CD4-positive, alpha-beta T cell treated with Interleukin-4 for 1 hour (primary cell): ENCODE results near the gene POLR1H.

Source experiments
- DNase-seq, 2 donors: peaks; one replicate each; pipeline ENCODE4 v3.0.0-alpha.2; 2020 to 2022

The POLR1H gene

DNA sequence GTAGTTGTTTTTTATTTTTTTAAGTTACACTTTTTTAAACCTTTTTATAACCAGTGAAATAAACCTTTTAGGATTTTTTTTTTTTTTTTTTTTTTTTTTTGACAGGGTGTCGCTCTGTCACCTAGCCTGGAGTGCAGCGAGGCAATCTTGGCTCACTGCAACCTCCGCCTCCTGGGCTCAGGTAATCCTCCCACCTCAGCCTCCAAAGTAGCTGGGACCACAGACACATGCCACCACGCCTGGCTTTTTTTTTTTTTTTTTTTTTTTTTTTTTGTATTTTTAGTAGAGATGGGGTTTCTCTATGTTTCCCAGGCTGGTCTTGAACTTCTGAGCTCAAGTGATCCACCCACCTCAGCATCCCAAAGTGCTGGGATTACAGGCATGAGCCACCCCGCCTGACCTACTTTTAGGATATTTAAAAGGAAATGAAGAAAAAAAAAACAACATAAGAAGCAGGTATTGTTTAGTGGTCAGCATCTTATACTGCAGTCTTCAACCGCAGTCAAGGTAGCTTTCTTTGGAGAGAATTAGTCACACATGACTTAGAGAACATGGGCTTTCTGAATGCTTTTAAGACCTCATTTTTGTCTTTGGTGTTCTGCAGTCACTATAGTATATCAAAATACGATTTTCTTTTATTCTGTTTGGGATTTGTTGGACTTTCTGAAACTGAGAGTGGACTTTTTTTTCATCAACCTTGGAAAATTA is 1.6 kb downstream of the POLR1H start:
- DNase-seq, result peak in 1 of 2 donors; percentile 51

DNA sequence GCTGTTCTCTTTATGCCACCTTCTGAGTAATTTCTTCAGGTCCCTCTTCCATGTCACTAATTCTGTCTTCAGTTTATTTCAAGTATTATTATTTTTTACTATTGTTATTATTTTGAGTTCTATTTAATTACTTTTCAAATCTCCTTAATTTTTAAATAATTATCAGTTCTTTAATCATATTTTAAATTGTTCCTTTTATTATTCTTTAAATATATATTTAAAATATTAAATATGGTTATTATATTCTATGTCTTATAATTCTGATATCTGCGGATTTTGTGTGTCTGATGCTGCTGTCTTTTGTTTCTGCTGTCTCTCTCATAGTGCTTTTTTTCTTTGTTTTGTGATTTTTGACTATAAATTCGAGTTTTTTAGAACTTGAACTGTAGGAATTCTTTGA is 2.2 kb downstream of the POLR1H start:
- no peak for DNase-seq

DNA sequence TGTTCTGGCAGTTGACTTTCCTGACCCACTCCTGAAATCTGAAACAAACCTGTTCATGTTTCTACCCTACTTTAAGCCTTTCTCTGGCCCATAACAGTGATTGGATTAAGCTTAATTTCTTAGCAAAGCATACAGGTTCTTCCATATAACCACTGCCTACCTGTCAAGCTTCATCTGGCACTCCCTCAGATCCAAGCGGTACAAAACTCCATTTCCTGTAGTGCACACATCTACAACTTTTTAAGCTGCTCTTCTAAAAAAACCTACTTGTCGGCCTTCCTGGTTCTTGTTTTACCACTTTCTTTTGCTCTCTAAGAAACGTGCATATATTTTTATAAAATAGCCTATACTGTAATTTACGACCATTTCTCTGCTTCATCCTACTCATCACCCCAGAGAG is 5.0 kb downstream of the POLR1H start:
- DNase-seq, result no peak

DNA sequence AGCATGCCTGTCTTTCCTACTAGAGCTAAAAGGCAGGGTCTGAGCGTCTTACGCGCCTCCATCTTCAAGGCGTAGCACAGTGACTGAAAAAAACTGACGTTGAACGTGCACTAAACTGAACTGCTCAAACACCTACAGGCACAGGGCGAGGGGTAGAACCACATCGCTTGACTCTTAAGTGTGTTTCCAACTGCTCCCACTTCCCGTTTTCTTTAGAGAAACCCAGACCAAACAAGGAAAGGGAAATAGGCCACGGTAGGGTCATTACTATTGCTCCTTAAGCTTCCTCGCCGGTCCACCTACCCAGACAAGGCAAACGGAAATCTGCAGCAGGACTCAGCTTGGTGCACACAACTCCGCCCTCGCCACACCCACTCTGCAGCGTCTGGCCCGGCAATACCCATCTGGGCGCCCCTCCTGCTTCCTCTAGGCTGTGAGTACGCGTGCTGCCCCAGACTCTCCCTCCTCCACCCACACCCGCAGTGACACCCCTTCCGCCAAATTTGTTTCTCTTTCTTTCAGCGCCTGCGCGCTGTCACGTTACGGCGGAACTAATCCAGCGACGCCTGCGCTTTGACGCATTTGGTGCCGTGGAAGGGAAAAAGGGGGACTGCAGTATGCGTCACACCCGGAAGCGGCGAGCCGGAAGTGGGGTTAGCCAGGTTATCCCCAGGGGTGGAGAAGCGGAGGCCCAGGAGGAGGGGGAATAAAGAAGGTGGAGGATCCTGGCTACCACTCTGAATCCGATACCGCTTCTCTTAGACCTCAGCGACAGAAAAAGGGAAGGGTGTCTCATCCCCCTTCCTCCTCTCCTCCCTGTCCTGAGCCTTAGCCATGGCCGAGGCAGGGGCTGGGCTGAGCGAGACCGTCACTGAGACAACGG is 5.8 kb downstream of the POLR1H start, which contains the start of gene PPP1R11:
Gene PPP1R11, plus strand, starts transcription at position 622 of the 883 bp plus-strand sequence. Its CDS starts 213 bp downstream, at position 835.
- DNase-seq, result peak; percentile 100

DNA sequence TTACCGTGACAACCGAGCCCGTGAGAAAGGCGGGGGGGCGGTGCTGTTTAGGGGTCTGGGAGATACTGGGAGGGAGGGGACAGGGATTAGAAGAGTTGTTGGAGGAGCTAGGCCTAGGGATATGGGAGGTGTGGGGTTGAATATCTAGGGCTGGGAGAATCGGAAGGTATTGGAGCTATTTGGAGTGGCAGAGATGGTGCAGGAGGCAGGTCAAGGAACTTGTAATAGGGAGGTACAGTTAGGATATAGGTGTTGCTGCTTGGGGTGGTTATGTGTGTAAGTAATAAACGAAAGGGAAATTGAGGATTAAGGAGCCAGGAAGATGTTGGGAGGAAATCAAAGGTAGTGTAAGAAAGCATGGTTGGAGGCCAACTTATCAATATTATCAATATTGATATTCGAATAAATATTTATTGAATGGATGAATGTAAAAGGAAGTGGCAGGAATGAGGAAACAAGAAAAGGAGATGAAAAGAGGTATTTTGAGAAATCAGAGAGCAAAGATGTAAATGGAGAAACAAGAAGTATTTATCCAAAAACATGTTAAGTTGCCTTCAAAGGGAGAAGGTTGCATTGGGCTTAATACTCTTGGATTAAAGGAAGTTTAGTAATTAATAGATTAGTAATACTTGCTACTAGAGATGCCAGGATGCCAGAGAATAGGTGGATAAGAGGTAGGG is 6.5 kb downstream of the POLR1H start:
- no peak for DNase-seq

DNA sequence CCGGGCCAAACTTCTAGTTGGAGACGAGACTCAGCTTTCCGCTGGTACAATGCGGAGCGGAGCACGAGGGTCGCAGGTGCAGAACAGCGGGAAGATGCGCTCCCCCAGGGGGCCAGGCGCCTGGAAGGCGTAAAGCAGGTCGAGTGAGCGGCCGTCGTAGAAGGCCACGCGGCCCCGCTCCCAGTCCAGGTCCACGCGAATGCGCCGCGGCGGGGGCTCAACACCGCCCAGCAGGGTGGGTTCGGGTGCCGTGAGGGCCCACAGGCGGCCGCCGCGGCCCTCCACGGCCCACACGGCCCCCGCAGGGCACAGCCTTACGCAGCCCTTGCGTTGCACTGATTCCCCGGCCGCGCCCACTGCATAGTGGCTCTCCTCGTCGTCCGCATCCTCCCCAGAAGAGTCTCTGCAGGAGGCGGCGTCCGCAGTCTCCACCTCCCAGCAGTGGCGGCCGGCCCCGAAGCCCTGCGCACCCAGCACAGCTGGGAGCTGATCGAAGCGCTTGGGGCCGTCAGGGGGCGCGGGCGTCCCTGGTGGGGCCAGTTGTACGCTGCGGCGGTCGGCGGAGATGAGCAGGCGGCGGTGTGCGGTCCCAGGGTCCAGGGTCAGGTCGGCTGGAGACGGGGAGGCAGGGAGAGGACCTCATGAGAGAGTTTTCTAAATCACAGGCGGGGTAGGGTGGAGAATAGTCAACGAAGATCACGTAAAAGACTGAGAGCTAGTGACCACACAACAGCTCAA is 10.2 kb downstream of the POLR1H start:
- no peak for DNase-seq

DNA sequence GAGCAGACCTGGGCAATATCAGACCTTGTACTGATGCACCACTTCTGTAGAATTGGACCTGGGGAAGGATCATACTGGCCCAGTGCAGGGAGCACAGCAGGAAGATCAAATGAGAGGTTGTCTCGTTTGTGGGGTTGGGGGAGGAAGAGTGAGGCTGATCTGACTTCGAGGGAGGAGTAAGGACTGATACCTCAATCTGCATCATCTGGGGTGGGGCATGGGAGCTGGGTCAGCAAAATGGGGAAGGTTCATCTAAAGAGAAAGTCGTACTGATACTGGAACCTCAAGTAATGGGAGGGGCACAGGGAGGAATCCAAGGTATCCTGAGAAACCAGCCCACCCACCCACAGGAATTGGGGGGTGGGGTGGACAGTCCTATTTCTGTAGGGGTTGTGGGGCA is 10.8 kb downstream of the POLR1H start:
- no peak for DNase-seq

DNA sequence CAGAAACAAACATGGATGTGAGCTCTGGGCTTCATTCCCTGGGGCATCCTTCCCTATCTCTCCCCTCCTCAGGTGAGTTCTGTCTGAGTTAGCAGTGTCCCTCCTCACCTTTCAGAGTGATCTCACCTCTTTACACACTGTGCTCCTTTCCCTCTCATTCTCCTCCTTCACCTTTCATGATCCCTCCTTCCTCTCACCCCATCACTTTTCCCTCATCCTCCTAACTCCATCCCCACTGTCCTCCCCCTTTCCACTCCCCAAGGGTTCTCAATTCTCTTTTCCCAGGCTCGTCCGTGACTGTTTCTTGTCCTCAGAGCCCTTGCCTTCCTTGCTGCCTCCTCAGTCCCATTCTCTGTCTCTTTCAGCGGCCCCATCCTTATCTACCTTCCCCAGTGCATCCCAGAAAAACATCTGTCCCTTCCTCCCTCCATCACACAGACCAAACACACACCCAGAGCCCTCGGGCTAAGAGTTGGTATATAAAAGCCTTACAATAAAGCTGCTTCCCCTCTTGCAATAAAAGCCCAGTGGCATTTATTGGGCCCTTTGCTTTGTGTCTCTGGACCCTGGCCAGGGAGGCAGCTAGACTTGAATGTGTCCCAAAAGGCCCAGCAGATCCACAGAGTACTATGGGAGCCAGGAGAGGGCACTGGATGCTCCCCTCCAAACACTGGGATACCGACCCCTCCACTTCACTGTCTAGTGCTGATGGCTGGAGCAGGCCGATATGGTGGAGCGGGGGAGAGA is 12.6 kb downstream of the POLR1H start:
- DNase-seq, result no peak

DNA sequence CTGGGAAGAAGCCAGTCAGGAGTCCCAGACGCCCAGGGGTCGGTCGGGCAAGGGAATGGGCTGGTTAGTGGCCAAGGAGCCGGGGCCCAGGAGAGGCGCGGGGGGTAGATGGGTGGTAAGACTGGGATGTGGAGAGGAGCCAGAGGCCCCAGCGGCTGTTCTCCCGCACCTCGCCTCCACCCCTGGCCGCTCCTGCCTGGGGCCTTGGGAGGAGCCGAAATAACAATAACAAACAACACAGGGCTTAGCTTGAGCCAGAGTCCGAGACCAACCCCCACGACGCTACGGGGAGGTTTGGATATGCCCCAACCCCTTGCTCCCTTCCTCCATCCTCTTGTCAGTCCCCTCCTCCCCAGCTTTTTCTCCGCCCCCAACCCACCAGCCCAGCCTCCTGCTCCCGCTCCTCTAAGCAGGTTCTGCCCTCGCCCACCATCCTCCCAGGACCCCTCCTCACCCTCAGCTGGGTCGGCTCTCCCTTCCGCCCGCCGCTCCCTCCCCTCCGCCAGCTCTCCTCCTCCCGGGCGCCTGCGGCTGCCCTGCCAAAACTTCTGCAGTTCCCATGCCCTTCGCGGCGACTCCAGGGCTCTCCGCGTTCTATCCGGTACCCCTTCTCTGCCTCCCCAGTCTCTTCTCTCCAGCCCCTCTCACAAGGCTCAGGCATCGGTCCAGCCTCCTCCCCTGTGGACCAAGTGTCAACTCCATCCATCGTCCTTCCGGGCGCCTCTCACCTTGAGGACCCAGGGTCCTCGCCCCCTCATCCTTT is 13.4 kb downstream of the POLR1H start:
- no peak for DNase-seq

DNA sequence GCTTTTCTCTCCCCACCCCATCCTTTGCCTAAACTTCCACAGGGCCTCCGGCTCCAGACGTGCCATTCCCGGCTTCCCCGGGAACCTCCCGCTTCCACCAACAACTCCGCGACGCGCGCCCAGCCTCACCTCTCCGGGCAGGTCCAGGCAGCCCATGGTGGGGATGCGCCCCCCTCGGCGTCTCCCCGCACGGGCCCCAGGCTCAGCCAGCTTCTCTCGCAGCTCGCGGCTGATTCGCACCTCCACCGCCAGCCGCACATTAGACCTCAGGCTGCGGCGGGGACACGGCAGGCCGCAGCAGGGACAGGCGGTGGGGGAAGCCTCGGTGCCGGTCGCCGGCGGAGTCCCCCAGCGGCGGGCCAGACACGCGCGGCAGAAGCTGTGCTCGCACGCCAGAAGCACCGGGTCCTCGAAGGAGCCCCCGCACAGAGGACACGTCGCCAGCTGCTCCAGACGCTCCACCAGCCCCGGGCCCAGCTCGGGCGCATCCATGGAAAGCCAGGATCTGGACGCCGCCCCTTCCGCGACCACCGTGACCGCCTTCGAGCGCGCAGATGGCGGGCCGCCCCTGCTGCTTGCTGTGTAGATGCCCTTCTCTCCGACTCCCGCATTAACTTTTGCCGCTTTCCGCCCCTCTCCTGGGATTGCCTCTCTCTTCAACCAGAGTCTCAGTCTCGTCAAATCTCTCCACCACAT is 14.2 kb downstream of the POLR1H start, which contains the start of gene RNF39:
Gene RNF39, minus strand, starts transcription at position 676 of the 696 bp plus-strand sequence. Its CDS starts 184 bp downstream, at position 492.
- DNase-seq, result no peak

DNA sequence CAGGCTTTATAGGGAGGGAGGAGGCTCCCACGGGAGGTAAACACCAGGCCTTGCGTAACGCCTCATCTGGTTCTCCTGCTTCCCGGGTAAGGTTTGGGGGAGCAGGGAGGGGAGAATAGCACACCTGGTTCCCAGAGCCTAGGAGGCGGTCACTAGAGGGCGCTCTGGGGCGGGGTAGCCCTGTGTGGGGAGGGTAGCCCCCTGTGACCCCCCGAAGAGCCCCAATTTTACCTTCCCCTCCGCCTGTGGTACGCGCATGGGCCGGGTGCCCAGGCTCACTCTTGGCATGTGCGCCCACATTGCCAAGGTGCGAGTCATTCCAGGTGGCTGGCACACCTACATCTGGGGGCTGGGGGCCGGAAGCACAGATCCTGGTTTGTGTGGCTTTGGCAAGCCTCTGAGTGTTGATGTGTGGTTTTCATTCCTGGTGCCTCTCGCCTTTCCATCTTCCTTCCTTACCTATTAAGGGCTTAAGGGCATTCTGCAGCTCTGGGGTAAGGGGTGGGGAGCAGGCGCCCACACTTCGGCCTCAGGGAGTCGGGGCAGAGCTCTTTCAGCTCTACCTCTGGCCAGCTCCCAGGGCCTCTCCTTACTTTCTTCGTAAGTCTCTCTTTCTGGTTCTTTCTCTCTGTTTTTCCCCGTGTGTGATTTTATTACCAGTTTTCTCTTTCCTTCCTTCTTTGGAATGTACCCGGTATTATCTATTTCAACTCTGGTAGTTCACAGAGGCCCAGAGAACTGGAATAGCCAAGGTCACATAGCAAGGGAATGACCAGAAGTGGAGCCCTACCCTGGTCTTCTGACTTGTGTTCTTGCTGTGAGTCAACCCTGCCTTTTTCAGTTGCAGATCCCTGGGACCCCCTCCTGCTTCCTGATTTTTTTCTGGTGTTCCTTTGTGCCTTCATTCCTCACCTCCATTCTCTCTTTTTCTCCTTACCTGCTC is 15.0 kb downstream of the POLR1H start:
- DNase-seq, result no peak

DNA sequence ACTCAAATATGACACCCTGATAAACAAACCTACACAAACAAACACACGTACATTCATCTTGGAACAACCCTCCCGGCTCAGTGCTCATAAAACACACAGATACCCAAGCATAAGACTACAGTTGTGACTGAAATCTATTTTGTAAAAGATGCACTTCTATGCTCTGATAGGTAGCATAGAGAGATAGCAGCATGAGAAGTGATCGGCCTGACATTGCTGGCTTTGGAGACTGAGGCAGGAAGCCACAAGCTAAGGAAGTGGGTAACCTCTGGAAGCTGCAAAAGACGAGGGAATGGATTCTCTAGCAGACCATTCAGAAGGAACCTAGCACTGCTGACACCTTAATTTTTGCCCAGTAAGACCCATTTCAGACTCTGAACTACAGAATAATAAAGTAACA is 16.2 kb downstream of the POLR1H start:
- no peak for DNase-seq

DNA sequence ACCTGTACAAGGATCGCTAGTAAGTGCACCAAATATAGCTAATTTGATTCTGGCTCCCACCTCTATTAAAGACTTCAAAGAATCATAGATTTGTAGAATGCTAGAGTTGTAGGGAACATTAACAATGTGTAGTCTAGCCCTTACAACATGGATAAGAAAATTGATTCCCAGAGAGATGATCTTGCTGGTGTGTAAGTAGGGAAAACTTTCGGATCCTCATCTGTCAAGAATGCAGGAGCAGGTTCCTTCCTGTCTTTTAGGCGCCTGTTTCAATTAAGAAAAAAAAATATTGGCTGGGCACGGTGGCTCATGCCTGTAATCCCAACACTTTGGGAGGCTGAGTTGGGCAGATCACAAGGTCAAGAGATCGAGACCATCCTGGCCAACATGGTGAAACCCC is 26.8 kb downstream of the POLR1H start:
- no peak for DNase-seq

DNA sequence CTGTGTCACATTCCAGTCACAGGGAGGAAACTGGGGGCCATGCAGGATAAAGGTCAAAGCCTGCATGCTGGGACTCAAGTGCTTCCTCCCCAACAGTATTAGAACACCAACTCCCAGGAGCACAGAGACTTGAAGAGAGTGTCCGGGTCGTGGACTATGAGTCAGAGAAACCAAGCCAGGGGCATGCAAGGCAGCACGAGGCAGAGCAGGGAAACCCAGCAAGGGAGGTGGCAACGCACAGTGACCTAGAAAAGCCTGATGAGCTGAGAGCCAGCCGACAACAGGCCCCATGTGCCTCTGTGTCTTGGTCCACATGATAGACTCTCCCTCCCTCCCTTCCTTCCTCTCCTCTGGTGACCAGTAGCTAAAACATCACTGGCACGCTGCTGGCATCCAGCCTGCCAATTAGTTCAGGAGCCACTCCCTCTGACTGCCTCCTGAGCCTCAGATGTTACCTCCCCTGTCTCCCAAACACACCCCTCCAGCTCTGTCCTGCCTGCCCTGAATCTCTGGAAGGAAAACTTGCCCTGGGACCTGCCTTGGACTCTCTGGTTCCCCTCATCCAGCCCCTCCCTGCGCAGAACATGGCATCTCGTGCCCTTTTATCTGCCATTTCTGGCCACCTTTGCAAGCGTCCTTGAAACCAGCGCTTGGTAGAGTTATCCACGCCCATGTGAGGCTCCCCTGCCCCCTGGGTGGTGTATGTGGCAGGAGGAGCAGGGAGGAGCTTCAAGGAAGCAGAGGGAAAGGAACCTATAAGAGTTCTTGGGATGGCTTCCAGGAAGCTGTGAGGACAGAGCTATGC is 30.7 kb downstream of the POLR1H start:
- DNase-seq, result no peak

DNA sequence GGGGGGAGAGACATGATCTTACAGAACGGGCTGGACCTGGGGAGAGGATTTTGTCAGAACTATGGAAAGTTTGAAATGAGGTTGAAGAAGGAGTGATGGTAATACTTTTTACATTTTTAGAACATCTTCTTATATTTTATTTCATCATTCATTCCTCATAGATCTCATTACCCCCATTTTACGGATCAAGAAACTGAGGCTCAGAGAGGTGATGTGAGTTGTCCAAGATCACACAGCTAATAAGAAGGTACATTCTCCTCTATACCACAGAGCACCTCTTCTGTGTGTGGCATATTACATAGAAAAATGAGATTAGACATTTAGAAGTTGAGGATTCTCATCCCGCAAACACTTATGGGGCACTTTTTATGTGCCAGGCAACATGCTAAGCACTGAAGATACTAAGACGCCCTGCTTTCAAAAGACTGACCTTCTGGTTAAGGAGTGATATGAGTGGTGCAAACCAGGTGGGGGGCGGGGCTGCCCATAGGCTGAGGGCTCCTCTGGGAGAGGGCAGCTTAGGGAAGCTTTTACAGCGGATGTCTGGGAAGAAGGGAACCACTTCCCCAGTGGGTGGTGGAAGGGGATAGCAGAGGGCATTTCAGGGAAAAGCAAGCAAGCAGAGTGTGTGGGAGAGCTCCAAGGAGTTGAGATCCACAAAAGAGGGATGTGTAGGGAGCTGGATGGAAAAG is 31.9 kb downstream of the POLR1H start:
- no peak for DNase-seq

DNA sequence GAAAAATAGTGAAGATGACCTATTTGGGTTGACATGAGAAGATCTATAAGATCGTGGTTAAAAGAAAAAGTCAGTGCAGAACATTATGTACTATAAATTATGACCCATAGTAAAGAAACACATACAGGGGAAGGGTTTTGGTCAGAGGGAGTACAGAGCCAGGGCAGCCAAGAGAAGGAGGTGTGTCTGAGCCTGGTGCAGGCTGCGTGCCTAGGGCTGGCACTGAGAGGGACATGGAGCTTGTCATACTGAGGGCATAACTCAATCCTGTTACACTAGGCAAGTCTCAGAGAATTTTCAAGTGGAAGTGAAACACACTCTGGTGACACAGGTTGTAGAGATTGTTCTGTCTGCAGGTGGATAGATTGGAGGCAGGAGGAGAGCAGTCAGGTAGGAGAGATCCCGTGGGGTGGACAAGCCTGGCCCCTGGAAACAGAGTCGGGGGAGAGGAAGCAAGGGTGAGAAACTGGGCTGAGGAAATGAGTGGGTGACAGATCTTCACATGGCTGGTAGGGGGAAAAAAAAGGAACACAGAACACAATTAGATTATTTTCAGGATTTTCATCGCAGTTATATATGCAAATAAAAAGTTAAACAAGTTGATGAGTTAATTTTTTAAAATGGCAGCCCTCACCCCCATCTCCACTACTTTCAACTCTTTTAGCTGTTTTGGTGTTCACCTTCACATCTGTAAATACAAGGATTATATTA is 33.0 kb downstream of the POLR1H start:
- no peak for DNase-seq

DNA sequence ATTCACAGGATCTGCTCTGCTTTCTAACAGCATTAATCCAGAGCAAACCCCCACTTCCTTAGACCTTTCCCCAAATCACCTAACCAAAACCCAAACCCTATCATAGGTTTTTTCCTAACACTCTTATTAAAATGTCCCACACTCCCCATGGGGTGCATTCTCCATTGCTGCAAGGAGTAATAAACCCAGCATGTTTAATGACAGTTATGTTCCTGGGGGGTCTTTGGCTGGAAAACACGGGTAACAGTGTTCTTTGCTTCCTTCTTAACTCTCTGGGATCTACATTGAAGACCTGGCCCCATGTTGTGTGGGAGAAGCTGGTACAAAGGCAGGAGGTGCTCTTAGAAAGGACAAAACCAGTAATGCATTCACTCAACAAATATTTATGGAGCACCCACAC is 35.8 kb downstream of the POLR1H start:
- no peak for DNase-seq
